H54 (cell line): Measurements from ENCODE around the gene CERK.
"Not testable (repeated sequence)": the region's sequence is repeated elsewhere in the genome, so short reads cannot be mapped to it uniquely, and the experiment has no call there.

Experiments used
- DNase-seq: peaks from one replicate; pipeline ENCODE4 v3.0.0; 2011; ENCODE audit warnings: low spot score, mixed read lengths; ENCODE audit not compliant: insufficient read length
- FAIRE-seq: peaks from 3 replicates; lab custom pipeline; 2011; peaks lifted over from hg19 to GRCh38; lab: Jason Lieb, UNC
- POLR2A ChIP-seq: IDR thresholded peaks from 2 replicates; pipeline ENCODE4 v1.6.1; 2011; ENCODE audit warnings: low read depth, mild to moderate bottlenecking, low read length

Gene CERK

DNA sequence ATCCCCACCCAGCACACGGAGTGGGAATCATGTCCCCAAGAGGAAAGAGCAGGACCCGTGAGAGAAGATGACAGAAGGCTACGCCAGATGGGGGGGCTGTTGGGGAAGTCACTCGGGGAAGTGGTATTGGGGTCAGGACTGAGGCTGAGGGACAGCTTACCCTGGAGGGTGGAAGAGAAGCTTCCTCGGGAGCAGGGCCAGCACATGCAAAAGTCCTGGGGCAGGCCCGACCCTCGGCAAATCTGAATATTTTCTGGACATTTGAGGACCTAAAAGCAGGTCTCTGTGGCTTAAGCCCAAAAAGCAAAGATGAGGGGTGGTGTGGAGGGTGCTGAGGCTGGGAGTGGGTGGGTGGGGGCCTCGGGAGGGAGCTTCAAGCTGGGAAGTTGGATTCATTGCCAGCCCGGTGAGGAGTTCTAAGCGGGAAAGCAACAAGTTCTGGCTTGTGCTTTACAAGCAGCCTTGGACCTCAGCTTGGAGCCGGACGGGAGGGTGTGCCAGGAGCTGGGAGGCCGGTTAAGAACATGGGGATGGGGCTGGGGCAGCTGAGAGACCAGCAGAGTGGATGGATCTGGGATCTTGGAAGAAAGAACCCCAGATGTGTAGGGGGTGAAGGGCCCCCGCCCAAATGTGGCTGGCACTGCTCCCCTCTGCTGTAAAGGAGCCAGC lies 83.0 kb downstream of the CERK start:
- FAIRE-seq (no peak), DNase-seq (no peak)
- no peak for TF ChIP-seq POLR2A

DNA sequence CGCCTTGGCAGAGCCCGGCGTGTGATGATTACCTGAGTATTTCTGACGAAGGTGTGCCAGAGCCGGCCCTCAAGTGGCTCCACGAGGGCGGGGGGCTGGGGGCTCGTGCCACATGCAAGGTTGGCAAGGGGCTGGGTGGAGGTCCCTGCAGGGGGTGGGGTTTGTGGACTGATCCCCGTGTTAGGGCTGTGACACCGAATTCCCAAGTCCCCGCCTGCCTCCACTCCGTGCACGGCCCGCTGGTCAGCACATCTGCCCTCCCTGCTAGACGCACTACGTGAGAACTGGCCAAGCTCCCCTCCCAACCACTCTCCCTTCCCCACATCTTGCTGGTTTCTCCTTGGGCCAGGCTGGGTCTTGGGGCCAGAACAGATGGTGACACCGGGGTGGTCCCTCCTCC lies 83.6 kb downstream of the CERK start:
- FAIRE-seq (no peak), DNase-seq (no peak)
- TF ChIP-seq POLR2A: no peak

DNA sequence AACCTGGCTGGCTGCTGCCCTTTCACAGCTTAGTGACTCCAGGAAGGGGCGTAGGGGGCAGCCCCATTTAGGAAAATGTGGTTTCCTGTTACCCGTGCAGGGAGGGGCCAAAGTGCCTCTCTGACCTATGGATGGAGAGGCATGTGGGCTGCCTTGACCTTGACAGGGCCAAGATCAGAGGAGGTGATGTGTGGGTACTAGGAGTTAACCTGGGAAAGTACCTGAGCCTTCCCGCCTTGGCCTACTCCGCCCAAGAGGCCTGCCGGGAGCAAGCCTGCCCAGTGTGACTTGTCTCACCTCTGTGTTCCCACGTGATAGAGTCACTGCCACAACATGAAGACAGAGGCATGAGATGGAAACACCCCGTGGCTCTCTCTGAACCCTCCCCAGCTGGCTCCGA lies 84.5 kb downstream of the CERK start:
- no peak for FAIRE-seq
- no peak for DNase-seq
- TF ChIP-seq POLR2A: no peak

GRCh38 chr22:46652847-46653331 lies 85.2 kb downstream of the CERK start:
- no peak for TF ChIP-seq POLR2A
- no peak for FAIRE-seq
- no peak for DNase-seq

GRCh38 chr22:46652081-46652846 lies 85.8 kb downstream of the CERK start:
- TF ChIP-seq POLR2A: no peak
- DNase-seq (peak; percentile 32), FAIRE-seq (no peak)

DNA sequence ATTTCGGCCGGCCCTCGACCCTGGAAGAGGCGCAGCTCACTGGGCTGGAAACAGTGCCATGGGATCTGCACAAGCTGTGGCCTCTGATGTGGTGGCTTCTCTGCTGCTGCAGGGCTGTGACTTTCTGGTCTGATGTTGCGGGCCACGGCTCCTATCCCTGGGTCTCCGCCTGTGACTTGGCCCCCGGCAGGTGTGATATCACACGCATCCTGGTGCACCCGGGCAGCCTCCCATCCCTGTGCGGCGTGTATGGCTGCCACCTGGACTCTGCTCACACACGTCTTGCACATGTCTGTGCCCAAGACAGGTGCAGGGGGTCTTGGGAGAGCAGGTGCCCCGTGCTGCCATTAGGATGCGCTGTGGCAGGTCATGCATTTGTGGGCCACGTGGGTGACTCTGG lies 86.7 kb downstream of the CERK start:
- TF ChIP-seq POLR2A: no peak
- DNase-seq: no peak
- FAIRE-seq: no peak

- no peak for TF ChIP-seq POLR2A
- FAIRE-seq (no peak), DNase-seq (no peak)
Observed at GRCh38 chr22:46650078-46650810, 87.8 kb downstream of the CERK start.

DNA sequence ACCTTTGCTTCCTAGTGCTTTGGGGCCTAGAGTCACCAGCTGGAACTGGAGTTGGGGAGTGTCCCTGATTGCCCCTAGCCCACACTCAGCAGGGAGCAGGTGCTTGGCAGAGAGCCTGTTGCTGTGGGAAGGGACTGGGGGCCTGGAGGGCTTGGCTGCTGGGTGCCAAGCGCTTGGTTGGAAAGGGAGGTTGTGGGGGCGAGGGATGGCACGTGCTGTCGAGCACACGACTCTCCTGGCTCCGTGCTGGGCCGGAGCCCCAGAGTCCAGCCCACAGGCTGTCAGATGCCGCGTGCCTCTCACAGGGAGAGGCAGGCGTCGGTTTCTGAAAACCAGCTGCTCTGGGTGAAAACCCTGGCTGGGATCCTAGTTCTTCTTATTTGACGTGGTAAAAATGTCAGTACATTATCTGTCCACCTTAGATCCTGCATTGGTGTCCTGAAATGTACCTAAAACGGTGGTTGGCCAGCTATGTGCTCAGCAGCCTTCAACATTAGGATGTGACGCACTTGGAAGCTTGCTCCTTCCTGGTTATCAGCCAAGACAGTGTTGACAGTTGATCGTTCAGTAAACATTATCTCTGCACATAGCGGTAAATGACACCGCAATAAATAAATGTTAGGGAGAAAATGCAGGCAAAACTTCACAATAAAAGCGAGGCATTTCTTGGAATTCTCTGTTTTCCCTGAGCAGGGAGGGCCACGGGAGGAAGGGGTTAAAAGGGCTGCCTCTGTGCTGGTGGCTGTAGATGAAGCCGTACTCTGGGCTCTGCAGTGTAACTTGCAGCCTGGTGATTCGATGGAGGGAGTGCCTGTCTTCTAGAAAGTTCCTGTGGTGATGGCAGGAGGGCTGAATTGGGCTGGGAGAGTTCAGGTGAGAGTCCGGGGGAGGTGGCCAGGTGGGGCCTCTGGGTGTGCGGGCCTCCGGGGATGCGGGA lies 88.6 kb downstream of the CERK start:
- no peak for DNase-seq
- no peak for FAIRE-seq
- TF ChIP-seq POLR2A: no peak

DNA sequence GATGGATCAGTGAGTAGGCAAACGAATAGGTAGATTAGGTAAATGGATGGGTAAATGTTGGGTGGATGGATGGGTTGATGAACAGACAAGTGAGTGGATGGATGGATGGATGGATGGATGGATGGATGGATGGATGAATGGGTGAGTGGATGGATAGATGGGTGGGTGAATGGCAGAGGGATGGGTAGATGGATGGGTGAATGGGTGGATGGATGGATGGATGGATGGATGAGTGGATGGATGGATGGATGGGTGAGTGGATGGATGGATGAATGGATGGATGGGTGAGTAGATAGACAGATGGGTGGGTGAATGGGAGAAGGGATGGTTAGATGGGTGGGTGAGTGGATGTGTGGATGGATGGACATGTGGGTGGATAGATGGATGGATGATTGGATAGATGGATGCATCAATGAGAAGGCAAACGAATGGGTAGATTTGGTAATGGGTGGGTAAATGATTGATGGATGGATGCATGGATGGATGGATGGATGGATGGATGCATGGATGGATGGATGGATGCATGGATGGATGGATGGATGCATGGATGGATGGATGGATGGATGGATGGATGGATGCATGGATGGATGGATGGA lies 89.7 kb downstream of the CERK start:
- not testable (repeated sequence) for DNase-seq, FAIRE-seq

DNA sequence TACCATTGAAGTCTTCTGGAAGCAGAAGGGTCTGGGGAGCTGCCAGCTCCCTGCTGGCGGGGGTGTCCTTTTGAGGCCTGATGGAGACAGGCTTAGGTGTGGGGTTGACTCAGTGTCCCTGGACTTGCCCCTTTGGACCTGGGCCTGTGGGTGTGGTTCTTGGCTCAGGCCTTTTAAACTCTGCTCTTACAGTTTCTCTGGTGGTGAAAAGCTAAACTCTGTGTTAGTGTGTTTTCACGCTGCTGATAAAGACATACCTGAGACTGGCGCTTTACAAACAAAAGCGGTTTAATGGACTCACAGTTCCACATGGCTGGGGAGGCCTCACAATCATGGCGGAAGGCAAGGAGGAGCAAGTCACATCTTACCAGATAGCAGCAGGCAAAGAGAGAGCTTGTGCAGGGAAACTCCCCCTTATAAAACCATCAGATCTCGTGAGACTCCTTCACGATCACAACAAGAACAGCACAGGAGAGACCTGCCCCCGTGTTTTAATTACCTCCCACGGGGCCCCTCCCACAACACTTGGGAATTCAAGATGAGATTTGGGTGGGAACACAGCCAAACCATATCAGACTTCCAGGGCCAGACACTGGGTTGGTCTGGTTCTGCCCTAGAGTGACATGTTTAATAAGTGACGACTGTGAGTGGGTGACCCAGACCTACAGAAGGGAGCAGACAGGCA lies 91.4 kb downstream of the CERK start:
- TF ChIP-seq POLR2A: no peak
- no peak for FAIRE-seq
- no peak for DNase-seq

GRCh38 chr22:46642840-46643480 lies 95.1 kb downstream of the CERK start:
- FAIRE-seq, DNase-seq: not testable (repeated sequence)

- DNase-seq (no peak), FAIRE-seq (no peak)
- TF ChIP-seq POLR2A: no peak
Observed at GRCh38 chr22:46641811-46642266, 96.2 kb downstream of the CERK start.
